IPS-11a (cell line): ENCODE measurements around the gene PHF13.

Experiments used
- H3K4me3 ChIP-seq: one replicate; pipeline ENCODE4 v1.5.1; 2013; ENCODE audit warnings: low read depth, low read length, control low read depth

Gene PHF13

DNA sequence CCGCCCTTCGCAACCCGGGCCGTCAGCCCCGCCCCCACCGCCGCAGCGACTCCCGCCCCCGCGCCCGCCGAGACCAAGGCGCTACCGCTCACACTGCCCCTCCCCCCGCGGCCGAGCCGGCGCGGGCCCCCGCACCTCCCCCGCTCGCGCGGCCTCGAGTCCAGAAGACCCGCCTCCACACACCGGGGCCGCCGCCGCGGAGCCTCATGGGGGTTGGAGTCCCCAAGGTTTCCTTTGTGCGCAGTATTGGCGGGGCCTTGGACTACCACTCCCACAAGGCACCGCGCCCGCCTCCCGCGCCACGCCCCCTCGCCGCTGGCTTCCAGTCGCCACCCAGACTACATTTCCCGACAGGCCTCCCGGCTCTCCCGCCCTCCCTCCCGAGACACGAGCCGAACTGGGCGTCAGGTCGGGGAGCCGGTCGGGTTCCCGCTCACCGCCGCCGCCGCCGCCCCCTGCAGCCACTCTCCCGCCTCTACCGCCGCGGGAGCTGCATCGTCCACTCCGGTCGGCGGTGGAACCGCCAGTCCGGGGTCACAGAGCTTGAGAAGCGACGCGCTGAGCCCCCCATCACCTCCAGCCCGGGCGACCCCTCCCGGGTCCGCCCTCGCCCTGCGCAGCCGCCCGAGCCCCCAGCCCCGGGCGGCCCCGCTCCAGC lies at the start of gene PHF13:
TSS of gene PHF13 (plus strand) at position 371 of the 658 bp plus-strand sequence. CDS start 336 bp downstream, outside the sequence.
- peak within 1 kb of the TSS; percentile 66 for H3K4me3 ChIP-seq

DNA sequence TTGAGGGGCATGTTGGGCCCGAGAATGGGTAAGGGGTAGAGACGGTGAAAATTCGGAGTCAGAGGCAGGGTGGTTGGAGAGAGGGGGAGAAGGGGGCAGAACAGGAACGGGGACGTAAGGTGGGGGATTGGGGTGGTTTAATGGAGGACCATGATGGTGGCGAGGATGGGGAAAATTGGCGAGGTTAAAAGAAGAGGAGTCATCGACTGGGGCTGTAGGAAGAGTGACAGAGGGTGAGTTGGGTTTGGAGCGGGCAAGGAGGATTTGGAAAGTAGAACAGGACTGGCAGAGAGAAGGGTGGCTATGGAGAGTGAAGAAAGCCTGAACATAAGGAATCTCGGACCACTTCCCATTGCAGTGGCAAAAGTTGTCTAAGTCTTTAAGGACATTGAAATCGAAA lies 44.5 kb upstream of the PHF13 start:
- H3K4me3 ChIP-seq = no peak overlapping the region

DNA sequence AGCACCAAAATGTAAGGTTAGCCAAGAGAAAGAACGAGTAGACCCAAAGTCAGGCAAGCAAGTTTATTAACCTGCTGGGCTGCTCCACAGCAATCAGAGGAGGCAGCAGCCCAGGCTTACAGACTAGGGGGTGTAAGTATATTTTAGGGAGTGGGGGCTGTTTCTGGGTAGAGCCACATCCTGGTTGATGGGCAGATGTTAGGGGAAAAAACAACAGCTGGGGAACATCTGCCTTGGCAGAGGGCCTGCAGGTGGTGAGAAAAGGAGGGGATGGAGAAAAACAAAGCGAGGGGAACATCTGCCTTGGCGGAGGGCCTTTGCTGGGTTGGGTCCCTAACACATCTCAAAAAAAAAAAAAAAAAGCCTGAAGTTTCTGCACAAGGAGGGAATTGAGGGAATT lies 43.4 kb upstream of the PHF13 start:
- no peak overlapping the region for H3K4me3 ChIP-seq

DNA sequence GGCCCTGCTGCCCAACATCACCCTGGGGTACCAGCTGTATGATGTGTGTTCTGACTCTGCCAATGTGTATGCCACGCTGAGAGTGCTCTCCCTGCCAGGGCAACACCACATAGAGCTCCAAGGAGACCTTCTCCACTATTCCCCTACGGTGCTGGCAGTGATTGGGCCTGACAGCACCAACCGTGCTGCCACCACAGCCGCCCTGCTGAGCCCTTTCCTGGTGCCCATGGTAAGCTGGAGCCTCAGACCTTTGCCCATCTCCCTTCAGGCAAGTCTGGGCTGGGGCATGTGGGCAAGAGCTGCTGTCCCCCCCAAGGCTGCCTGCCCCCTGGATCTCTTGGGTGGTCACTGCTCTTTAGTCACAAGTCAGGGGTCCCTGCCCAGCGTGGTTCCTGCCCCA lies 42.5 kb upstream of the PHF13 start:
- no peak overlapping the region for H3K4me3 ChIP-seq

DNA sequence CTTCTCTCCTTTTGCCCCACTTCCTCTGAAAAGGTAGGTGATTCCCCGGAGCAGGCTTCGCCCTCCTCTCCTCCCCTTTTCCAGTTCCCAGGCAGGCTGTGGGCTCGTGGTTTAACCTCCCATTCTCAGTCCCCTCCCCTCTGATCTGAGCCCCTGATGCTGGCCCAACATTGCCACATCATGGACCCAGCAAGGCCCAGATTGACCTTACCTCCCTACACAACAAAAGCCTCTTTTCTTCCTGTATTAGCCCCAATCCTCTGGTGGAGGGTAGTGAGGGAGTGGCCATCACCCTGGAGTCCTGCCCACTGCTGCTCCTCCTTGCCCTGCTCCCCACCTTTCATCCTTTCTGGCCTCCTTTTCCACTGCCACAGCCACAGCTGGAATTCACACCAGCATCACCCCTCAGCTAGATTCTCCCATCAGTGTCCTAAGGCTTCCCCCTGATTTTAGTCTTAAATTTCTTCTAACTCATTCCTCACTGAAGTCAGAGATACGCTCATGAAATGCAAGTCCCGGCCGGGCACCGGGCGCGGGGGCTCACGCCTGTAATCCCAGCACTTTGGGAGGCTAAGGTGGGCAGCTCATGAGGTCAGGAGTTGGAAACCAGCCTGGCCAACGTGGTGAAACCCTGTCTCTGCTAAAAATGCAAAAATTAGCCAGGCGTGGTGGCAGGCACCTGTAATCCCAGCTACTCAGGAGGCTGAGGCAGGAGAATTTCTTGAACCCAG lies 40.7 kb upstream of the PHF13 start:
- no peak overlapping the region for H3K4me3 ChIP-seq

DNA sequence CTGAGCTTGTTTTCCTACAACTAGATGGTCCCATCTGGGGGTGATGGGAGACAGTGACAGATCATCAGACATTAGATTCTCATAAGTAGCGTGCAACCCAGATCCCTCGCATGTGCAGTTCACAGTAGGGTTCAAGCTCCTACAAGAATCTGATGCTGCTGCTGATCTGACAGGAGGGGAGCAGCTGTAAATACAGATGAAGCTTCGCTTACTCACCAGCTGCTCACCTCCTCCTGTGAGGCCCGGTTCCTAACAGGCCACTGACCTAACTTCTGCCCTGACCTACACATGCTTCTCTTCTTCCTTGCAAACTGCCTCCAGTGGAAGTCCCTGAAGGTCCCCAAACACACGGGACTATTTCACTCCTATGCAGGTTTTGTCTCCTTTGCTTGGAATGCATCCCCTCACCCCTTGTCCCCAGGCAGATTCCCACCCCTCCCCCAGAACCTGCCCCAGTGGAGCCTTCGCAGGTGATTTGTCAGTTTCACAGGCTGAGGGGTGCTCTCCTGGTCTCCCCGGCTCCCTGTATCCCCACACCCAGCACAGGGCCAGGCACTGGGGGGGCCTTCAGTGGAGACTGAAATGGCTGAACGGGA lies 39.4 kb upstream of the PHF13 start:
- no peak overlapping the region for H3K4me3 ChIP-seq

DNA sequence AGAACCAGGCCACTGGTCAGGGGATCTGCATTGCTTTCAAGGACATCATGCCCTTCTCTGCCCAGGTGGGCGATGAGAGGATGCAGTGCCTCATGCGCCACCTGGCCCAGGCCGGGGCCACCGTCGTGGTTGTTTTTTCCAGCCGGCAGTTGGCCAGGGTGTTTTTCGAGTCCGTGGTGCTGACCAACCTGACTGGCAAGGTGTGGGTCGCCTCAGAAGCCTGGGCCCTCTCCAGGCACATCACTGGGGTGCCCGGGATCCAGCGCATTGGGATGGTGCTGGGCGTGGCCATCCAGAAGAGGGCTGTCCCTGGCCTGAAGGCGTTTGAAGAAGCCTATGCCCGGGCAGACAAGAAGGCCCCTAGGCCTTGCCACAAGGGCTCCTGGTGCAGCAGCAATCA lies 38.7 kb upstream of the PHF13 start:
- H3K4me3 ChIP-seq = no peak overlapping the region

DNA sequence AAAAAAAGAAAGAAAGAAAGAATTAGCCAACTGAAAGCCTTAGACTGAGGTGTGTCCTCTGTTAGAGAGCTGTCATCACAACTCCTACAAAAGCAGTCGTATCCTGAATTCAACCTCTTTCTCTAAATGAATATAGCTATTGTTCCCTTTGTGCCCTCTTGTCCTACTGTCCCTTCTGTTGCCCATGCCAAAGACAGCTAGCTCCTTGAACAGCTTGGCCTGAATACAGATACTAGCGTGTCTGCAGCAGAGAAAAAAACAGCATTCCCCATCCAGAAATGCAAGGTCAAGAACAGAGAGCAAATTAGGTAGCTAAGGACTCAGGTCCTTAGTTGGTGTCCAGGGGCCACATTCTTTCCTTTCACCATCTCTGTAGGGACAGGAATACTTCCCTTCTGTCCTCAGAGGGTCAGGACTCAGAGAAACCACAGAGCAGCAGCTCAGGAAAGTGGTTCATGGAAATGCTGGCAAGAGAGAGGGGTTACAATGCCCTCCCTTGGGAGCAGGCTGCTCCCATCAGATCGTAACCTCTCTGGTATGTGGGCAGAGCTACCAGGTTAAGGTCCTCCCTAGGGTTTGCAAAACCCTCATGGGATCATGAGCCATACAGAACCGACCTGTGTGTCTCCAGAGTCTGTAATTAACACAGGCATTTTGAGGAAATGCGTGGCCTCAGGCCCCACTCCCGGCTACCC lies 35.6 kb upstream of the PHF13 start:
- no peak overlapping the region for H3K4me3 ChIP-seq

DNA sequence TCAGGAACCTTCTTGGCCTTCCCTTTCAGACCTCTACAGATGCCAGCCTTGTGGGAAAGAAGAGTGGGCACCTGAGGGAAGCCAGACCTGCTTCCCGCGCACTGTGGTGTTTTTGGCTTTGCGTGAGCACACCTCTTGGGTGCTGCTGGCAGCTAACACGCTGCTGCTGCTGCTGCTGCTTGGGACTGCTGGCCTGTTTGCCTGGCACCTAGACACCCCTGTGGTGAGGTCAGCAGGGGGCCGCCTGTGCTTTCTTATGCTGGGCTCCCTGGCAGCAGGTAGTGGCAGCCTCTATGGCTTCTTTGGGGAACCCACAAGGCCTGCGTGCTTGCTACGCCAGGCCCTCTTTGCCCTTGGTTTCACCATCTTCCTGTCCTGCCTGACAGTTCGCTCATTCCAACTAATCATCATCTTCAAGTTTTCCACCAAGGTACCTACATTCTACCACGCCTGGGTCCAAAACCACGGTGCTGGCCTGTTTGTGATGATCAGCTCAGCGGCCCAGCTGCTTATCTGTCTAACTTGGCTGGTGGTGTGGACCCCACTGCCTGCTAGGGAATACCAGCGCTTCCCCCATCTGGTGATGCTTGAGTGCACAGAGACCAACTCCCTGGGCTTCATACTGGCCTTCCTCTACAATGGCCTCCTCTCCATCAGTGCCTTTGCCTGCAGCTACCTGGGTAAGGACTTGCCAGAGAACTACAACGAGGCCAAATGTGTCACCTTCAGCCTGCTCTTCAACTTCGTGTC lies 34.7 kb upstream of the PHF13 start:
- H3K4me3 ChIP-seq = no peak overlapping the region

DNA sequence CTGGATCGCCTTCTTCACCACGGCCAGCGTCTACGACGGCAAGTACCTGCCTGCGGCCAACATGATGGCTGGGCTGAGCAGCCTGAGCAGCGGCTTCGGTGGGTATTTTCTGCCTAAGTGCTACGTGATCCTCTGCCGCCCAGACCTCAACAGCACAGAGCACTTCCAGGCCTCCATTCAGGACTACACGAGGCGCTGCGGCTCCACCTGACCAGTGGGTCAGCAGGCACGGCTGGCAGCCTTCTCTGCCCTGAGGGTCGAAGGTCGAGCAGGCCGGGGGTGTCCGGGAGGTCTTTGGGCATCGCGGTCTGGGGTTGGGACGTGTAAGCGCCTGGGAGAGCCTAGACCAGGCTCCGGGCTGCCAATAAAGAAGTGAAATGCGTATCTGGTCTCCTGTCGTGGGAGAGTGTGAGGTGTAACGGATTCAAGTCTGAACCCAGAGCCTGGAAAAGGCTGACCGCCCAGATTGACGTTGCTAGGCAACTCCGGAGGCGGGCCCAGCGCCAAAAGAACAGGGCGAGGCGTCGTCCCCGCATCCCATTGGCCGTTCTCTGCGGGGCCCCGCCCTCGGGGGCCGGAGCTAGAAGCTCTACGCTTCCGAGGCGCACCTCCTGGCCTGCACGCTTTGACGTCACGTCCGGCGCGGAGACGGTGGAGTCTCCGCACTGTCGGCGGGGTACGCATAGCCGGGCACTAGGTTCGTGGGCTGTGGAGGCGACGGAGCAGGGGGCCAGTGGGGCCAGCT lies 34.0 kb upstream of the PHF13 start, which contains the start of gene ZBTB48:
TSS of gene ZBTB48 (plus strand) at position 621 of the 745 bp plus-strand sequence. CDS start 616 bp downstream, outside the sequence.
- H3K4me3 ChIP-seq = peak within 1 kb of the TSS; percentile 76

DNA sequence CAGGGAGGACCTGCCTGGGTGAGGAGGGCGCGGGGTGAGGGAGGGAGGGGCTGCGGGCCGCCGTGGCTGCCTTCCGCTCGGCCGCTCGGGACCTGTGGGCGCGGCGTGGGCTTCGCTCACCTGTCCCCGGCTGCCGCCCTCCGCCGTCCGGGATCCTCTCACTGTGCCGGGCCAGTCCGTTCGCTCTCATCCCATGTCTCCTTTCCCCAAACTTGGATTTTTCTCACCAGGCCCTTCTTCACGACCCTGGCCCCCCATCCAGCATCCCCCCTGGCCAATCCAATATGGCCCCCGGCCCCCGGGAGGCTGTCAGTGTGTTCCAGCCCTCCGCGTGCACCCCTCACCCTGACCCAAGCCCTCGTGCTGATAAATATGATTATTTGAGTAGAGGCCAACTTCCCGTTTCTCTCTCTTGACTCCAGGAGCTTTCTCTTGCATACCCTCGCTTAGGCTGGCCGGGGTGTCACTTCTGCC lies 33.4 kb upstream of the PHF13 start:
- H3K4me3 ChIP-seq = peak overlapping the region; percentile 76

DNA sequence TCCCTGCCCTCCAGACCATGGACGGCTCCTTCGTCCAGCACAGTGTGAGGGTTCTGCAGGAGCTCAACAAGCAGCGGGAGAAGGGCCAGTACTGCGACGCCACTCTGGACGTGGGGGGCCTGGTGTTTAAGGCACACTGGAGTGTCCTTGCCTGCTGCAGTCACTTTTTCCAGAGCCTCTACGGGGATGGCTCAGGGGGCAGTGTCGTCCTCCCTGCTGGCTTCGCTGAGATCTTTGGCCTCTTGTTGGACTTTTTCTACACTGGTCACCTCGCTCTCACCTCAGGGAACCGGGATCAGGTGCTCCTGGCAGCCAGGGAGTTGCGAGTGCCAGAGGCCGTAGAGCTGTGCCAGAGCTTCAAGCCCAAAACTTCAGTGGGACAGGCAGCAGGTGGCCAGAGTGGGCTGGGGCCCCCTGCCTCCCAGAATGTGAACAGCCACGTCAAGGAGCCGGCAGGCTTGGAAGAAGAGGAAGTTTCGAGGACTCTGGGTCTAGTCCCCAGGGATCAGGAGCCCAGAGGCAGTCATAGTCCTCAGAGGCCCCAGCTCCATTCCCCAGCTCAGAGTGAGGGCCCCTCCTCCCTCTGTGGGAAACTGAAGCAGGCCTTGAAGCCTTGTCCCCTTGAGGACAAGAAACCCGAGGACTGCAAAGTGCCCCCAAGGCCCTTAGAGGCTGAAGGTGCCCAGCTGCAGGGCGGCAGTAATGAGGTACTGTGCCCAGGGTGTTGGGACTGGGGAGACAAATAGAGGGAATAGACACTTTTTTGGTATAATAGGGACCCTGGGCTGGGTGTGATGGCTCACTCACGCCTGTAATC lies 32.7 kb upstream of the PHF13 start:
- peak overlapping the region; percentile 76 for H3K4me3 ChIP-seq

DNA sequence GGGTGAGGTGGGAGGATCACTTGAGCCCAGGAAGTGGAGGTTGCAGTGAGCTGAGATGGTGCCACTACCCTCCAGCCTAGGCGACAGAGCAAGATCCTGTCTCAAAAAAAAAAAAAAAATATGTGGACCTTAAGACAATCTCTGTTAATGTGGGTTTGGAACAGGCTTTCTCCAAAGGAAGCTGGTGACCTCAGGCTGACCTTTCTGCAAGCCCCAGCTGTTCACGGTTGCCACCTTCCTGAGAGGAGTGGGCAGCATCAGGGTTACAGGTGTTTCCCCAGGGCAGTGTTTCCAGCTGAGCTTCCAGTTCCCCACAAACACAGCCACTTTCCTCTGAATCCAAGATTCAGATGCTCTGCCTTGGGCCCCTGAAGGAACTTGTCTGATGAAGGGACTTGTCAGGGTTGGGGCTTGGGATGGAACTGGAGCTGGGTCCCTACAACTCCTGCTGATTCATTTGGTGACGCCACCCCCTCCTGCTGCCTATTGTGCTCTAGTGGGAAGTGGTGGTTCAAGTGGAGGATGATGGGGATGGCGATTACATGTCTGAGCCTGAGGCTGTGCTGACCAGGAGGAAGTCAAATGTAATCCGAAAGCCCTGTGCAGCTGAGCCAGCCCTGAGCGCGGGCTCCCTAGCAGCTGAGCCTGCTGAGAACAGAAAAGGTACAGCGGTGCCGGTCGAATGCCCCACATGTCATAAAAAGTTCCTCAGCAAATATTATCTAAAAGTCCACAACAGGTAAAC lies 31.8 kb upstream of the PHF13 start:
- no peak overlapping the region for H3K4me3 ChIP-seq

DNA sequence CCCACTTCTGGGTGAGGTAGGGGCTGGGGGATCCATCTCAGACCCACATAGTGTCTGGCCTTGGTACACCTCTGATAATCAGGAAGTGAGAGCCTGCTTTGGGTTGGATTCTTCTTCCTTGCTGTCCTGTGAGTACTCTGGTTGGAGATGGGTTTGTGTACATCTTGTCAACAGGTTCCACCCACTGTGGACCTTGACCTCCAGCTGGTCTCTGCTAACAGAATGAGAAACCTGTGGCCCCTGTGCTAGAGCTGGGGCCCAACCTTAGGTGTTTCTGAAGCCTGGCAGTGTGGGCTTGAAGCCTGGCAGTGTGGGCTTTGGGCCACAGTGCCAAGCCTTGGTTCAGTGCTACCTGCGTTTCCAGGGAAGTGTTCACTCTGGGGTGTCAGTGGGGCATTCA lies 31.2 kb upstream of the PHF13 start:
- no peak overlapping the region for H3K4me3 ChIP-seq

DNA sequence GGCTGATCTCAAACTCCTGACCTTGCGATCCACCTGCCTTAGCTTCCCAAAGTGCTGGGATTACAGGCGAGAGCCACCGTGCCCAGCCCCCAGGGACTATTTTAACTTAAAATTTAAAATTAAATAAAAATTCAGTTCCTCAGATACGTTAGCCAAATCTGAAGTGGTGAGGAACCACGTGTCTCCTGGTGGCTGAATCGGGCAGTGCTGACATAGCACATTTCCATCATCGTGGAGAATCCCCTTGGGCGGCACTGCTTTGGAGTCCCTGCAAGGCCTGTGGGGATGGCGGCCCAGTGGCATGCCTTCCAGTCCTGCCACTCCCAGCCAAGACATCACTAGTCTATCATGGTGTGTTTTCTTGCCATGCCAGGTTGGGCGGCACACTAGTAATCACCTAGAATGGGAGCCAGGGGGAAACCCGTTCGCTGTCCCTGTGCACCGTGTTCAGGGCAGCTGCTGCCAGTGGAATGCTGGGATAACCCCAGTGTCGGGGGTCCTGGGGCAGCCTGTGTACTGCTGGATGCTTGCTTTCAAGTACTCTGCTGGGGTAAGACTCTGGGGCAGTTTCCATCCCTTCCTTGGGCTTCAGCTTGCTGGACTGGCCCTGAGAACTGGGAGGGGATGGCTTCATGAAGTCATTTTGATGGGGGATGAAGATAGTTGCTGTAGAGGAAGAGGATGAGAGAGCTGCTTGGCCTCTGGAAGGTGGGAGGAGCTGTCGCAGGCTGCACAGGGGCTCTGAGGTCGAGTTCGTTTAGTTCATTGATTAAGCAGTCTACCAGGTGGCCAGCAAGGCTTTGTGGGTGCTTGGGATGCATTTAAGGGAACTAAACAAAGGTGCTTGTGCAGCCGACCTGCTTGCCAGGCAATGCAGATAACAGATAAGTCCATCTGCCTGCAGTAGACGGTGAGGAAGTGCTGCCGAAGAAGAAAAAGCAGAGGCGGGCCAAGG lies 29.1 kb upstream of the PHF13 start:
- H3K4me3 ChIP-seq = no peak overlapping the region

DNA sequence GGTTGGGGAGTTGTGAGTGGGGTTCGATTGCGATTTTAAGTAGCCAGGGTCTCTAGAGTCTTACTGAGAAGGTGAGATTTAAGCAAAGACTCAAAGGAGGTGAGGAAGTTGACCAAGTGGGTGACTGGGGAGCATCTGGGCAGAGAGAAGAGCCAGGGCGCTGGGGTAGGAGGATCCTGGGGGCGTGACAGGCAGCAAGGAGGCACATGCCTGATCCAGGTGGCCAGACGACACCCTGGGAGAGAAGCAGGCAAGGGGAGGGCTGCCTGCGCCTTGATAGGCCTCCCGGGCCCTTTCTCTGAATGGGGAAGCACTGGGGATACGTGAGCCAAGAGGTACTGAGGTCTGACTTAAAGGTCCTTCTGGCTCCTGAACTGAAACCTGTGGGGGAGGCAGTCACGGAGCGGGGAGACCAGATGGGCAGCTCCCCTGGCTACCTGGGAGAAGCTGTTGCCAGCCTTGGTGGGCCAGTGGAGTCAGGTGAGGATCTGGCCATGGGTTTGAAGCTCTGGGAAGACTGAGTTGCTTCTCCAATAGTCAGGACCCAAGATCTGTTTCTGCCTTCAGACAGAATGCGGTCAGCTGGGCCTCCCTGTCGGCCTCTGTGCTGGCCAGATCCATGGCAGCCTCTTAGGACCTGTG lies 28.3 kb upstream of the PHF13 start:
- H3K4me3 ChIP-seq = no peak overlapping the region

DNA sequence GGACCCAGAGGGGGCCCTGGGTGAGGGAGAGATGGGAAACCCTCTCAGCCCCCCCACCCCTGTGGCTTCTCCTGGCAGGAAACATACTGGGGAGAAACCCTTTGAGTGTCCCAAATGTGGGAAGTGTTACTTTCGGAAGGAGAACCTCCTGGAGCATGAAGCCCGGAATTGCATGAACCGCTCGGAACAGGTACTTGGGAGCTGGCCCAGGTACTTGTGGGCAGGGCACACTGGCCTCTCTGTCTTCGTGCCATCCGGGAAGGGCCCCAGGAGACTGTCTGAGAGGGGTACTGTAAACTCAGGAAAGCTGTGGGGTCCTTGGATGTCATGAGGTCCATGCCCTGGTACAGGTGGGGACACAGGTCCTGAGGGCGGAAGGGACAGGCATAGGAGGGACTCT lies 27.7 kb upstream of the PHF13 start:
- no peak overlapping the region for H3K4me3 ChIP-seq
